Measurements from ENCODE around the gene GRAP2. TPM values are rescaled to one million over a fixed set of nuclear protein-coding genes. Genes with fewer than 3 reads are reported as not detected.
A peak's percentile ranks its signal among the peaks of the same experiment; 100 is the strongest.

GRAP2 gene
- polyA plus RNA-seq, 3 donors = 0.05 to 4.2 (median 0.97) TPM

DNA sequence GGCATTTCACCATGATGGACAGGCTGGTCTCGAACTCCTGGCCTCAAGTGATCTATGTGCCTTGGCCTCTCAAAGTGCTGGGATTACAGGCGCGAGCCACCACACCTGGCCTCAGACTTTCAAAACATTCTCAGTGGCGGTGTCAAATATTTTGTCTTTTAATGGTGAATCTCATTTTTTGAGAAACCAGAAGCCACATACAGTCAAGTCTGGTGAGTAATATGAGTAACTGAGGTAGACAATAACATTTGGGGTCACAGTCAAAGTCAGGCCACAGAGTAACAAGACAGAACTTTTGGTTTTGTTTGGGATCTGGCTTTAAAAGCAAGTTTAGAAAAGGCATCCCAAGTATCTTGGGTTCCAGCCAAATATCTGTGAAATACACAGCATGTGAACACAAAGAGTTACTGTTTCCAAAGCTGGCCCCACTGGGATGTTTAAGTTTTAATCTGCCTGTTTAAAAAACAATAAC is 53.7 kb downstream of the GRAP2 start:
- Histone ChIP-seq H3K4me2 (replicated peaks; ENCODE audit: extremely low read depth, low read length, poor library complexity, severe bottlenecking) (no peak overlapping the region), H3K79me2 (ENCODE audit: insufficient read depth, low read length) (no peaks in the 10 kb centered on the region), H2AFZ (ENCODE audit: insufficient read depth, low read depth, low read length, poor library complexity, severe bottlenecking) (no peak overlapping the region), H4K20me1 (ENCODE audit: insufficient read depth, low read length) (no peaks in the 10 kb centered on the region), H3K4me1 (ENCODE audit: control insufficient read depth in 1 of 2, insufficient read depth in 2 of 2, low read length in 2 of 2) (peaks cover 19 to 21% of the 10 kb centered on the region in 2 donors), H3K36me3 (replicated peaks in 1 of 2; ENCODE audit: control insufficient read depth in 1 of 2, insufficient read depth in 2 of 2, low read length in 2 of 2) (no peaks in the 10 kb centered on the region), H3K9ac (ENCODE audit: insufficient read depth, low read length, poor library complexity, severe bottlenecking) (no peak overlapping the region), H3K27me3 (ENCODE audit: control insufficient read depth in 2 of 2, insufficient read depth in 2 of 2, low read length in 2 of 2) (peaks cover 33 to 77% of the 10 kb centered on the region in 2 donors), H3K9me3 (replicated peaks in 1 of 2; ENCODE audit: control insufficient read depth in 1 of 2, insufficient read depth in 1 of 2, low read length in 2 of 2) (no peaks in the 10 kb centered on the region), H3K4me3 (replicated peaks in 1 of 3; ENCODE audit: low read depth in 2 of 3, low read length in 3 of 3) (no peak overlapping the region), H3K27ac (ENCODE audit: low read depth in 1 of 2, low read length in 2 of 2) (no peak overlapping the region)
- peaks cover 69 to 86% (median 72%) of the 10 kb centered on the region in 3 donors for H3K27me3 Mint-ChIP-seq (ENCODE audit: low read depth in 3 of 3)
- WGBS (ENCODE audit: insufficient coverage) = 100% methylated on average over 1 of the region's 4 CpGs
- peaks cover 0 to 12% (median 6%) of the 10 kb centered on the region in 7 donors for H3K9me3 Mint-ChIP-seq
- peaks cover 10 to 12% of the 10 kb centered on the region in 2 donors for H3K36me3 Mint-ChIP-seq
- peaks cover 35% of the 10 kb centered on the region for H3K4me1 Mint-ChIP-seq
- no peak for DNase-seq
- peak overlapping the region in 1 of 2 donors; percentile 75 for H3K4me3 Mint-ChIP-seq
- TF ChIP-seq, protein P1, sequence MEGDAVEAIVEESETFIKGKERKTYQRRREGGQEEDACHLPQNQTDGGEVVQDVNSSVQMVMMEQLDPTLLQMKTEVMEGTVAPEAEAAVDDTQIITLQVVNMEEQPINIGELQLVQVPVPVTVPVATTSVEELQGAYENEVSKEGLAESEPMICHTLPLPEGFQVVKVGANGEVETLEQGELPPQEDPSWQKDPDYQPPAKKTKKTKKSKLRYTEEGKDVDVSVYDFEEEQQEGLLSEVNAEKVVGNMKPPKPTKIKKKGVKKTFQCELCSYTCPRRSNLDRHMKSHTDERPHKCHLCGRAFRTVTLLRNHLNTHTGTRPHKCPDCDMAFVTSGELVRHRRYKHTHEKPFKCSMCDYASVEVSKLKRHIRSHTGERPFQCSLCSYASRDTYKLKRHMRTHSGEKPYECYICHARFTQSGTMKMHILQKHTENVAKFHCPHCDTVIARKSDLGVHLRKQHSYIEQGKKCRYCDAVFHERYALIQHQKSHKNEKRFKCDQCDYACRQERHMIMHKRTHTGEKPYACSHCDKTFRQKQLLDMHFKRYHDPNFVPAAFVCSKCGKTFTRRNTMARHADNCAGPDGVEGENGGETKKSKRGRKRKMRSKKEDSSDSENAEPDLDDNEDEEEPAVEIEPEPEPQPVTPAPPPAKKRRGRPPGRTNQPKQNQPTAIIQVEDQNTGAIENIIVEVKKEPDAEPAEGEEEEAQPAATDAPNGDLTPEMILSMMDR (IDR thresholded peaks at IDR 0.05) = no peak
- H3K27ac Mint-ChIP-seq = no peak overlapping the region
- intact Hi-C loops (cut with micrococcal nuclease) = no loop called here

DNA sequence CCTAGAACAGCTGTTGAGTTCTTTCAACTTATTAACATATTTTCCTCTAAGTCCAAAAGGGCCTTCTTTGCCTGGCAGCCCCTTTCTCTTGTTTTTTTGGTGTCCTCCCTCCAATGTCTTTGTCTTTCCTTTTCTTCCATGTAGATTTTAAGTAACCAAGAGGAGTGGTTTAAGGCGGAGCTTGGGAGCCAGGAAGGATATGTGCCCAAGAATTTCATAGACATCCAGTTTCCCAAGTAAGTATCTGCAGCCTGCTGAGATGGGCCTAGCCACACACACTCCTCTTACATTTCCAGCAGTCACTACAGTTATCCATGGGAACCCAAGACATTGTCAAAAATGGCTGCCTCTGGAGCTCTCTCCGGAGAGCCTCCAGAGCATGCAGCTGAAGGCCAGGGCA is 54.8 kb downstream of the GRAP2 start:
- TF ChIP-seq, protein P1 (IDR thresholded peaks at IDR 0.05) = no peak
- Mint-ChIP-seq H3K27me3 (ENCODE audit: low read depth in 3 of 3) (peaks cover 67 to 89% (median 72%) of the 10 kb centered on the region in 3 donors), H3K27ac (peak overlapping the region in 1 of 7 donors; percentile 1), H3K4me1 (peaks cover 46% of the 10 kb centered on the region), H3K4me3 (peak overlapping the region in 1 of 2 donors; percentile 75), H3K36me3 (peaks cover 18 to 22% of the 10 kb centered on the region in 2 donors), H3K9me3 (peaks cover 0 to 17% (median 6%) of the 10 kb centered on the region in 7 donors)
- H4K20me1 ChIP-seq (ENCODE audit: insufficient read depth, low read length) = no peaks in the 10 kb centered on the region
- no peak overlapping the region for H3K27ac ChIP-seq (ENCODE audit: low read depth in 1 of 2, low read length in 2 of 2)
- H3K27me3 ChIP-seq (ENCODE audit: control insufficient read depth in 2 of 2, insufficient read depth in 2 of 2, low read length in 2 of 2) = peaks cover 32 to 77% of the 10 kb centered on the region in 2 donors
- H3K4me1 ChIP-seq (ENCODE audit: control insufficient read depth in 1 of 2, insufficient read depth in 2 of 2, low read length in 2 of 2) = peaks cover 27 to 32% of the 10 kb centered on the region in 2 donors
- WGBS (ENCODE audit: insufficient coverage) = no CpG with 5 or more reads among the region's 2 CpGs
- no peak overlapping the region for H3K4me3 ChIP-seq (replicated peaks in 1 of 3; ENCODE audit: low read depth in 2 of 3, low read length in 3 of 3)
- no peaks in the 10 kb centered on the region for H3K36me3 ChIP-seq (replicated peaks in 1 of 2; ENCODE audit: control insufficient read depth in 1 of 2, insufficient read depth in 2 of 2, low read length in 2 of 2)
- H3K9ac ChIP-seq (ENCODE audit: insufficient read depth, low read length, poor library complexity, severe bottlenecking) = no peak overlapping the region
- H3K9me3 ChIP-seq (replicated peaks in 1 of 2; ENCODE audit: control insufficient read depth in 1 of 2, insufficient read depth in 1 of 2, low read length in 2 of 2) = no peaks in the 10 kb centered on the region
- no peaks in the 10 kb centered on the region for H3K79me2 ChIP-seq (ENCODE audit: insufficient read depth, low read length)
- intact Hi-C loops (cut with micrococcal nuclease) = no loop called here
- no peak for DNase-seq
- H3K4me2 ChIP-seq (replicated peaks; ENCODE audit: extremely low read depth, low read length, poor library complexity, severe bottlenecking) = no peak overlapping the region
- no peak overlapping the region for H2AFZ ChIP-seq (ENCODE audit: insufficient read depth, low read depth, low read length, poor library complexity, severe bottlenecking)

Data from CD14-positive monocyte (primary cell).